GM23338 (cell line): ENCODE measurements around the gene GALNT16. TPM values are rescaled to one million over a fixed set of nuclear protein-coding genes. Genes with fewer than 3 reads are reported as not detected.
"Not testable (repeated sequence)": the region's sequence is repeated elsewhere in the genome, so short reads cannot be mapped to it uniquely, and the experiment has no call there.

Experiments
- ATAC-seq: fragments of 200-7000 bp; cut with Tn5 transposase; 3 replicates; pipeline ENCODE4 v1.9.1; 2020
- DNase-seq: peaks from one replicate; pipeline ENCODE4 v3.0.0-alpha.2; 2015; ENCODE audit warnings: low spot score
- H2AFZ ChIP-seq: fragments of 200-600 bp; sonication (generic); 2 replicates; pipeline ENCODE4 v1.8.0; 2016; ENCODE audit warnings: antibody characterized with exemption, mild to moderate bottlenecking, moderate library complexity
- H3F3A ChIP-seq: fragments of 200-600 bp; sonication (generic); replicated peaks from 2 replicates; pipeline ENCODE4 v1.8.0; 2017; ENCODE audit warnings: antibody characterized with exemption, mixed run types, low read depth
- H3K27ac ChIP-seq: fragments of 200-600 bp; sonication (generic); 2 replicates; pipeline ENCODE4 v1.6.1; 2016; ENCODE audit warnings: low read depth
- H3K27me3 ChIP-seq: fragments of 200-600 bp; sonication (generic); 2 replicates; pipeline ENCODE4 v1.8.0; 2016; ENCODE audit warnings: mild to moderate bottlenecking, mixed run types, moderate library complexity; ENCODE audit not compliant: insufficient read depth
- H3K36me3 ChIP-seq: fragments of 200-600 bp; sonication (generic); 2 replicates; pipeline ENCODE4 v1.8.0; 2016; ENCODE audit warnings: mild to moderate bottlenecking; ENCODE audit not compliant: insufficient read depth
- H3K4me1 ChIP-seq: fragments of 200-600 bp; sonication (generic); 2 replicates; pipeline ENCODE4 v1.8.0; 2016; ENCODE audit warnings: mild to moderate bottlenecking, moderate library complexity; ENCODE audit not compliant: insufficient read depth
- H3K4me2 ChIP-seq: fragments of 200-600 bp; sonication (generic); 2 replicates; pipeline ENCODE4 v1.7.1; 2017; ENCODE audit warnings: mixed run types
- H3K4me3 ChIP-seq: fragments of 200-600 bp; sonication (generic); 2 replicates; pipeline ENCODE4 v1.6.1; 2016; ENCODE audit warnings: mixed run types
- H3K79me2 ChIP-seq: fragments of 200-600 bp; sonication (generic); replicated peaks from 2 replicates; pipeline ENCODE4 v1.8.0; 2017; ENCODE audit warnings: mild to moderate bottlenecking; ENCODE audit not compliant: insufficient read depth
- H3K9me2 ChIP-seq: fragments of 200-600 bp; sonication (generic); 2 replicates; pipeline ENCODE4 v1.8.0; 2017; ENCODE audit not compliant: insufficient read depth
- H4K20me1 ChIP-seq: fragments of 200-600 bp; sonication (generic); replicated peaks from 2 replicates; pipeline ENCODE4 v1.8.0; 2017; ENCODE audit warnings: mild to moderate bottlenecking; ENCODE audit not compliant: insufficient read depth
- H3K27ac Mint-ChIP-seq: 2 replicates; pipeline ENCODE4 v1.8.0; 2020; ENCODE audit warnings: inconsistent platforms, mild to moderate bottlenecking, moderate library complexity, mixed read lengths
- H3K27me3 Mint-ChIP-seq: 3 replicates; pipeline ENCODE4 v1.8.0; 2022; ENCODE audit warnings: low read depth, mild to moderate bottlenecking, moderate library complexity, mixed read lengths, inconsistent platforms; ENCODE audit not compliant: insufficient read depth, poor library complexity
- H3K36me3 Mint-ChIP-seq: 3 replicates; pipeline ENCODE4 v1.8.0; 2021; ENCODE audit warnings: low read depth, mild to moderate bottlenecking, inconsistent platforms, moderate library complexity, mixed read lengths
- H3K4me1 Mint-ChIP-seq: 3 replicates; pipeline ENCODE4 v1.8.0; 2020; ENCODE audit warnings: mild to moderate bottlenecking, inconsistent platforms, mixed read lengths
- H3K4me3 Mint-ChIP-seq: 3 replicates; pipeline ENCODE4 v1.8.0; 2021; ENCODE audit warnings: moderate library complexity, mild to moderate bottlenecking, inconsistent platforms, mixed read lengths
- H3K9me3 Mint-ChIP-seq: 3 replicates; pipeline ENCODE4 v1.8.0; 2020; ENCODE audit warnings: moderate library complexity, mild to moderate bottlenecking, inconsistent platforms, mixed read lengths
- EZH2 ChIP-seq: fragments of 200-600 bp; sonication (generic); IDR thresholded peaks from one replicate; pipeline ENCODE4 v1.8.0; 2017; ENCODE audit warnings: antibody characterized with exemption, mild to moderate bottlenecking, low read depth; ENCODE audit not compliant: unreplicated experiment
- ZNF114 ChIP-seq: fragments of 250-450 bp; sonication (Bioruptor Pico); IDR thresholded peaks from 2 replicates; pipeline ENCODE4 v1.5.0; 2020; ENCODE audit warnings: mild to moderate bottlenecking, moderate library complexity
- ZNF331 ChIP-seq: fragments of 250-450 bp; sonication (Bioruptor Pico); IDR thresholded peaks from 2 replicates; pipeline ENCODE4 v1.5.0; 2020; ENCODE audit warnings: low read depth, mild to moderate bottlenecking, moderate library complexity
- ZNF462 ChIP-seq: fragments of 250-450 bp; sonication (Bioruptor Pico); IDR thresholded peaks from 2 replicates; pipeline ENCODE4 v1.5.0; 2020; ENCODE audit warnings: mild to moderate bottlenecking, moderate library complexity
- polyA plus RNA-seq: library from polyadenylated mRNA; unstranded; fragments of >200 nt; fragmentation: Nextera tagmentation; extraction: Ambion mirVana; gene quantifications from 2 replicates; pipeline ENCODE4 v1.2.1, GENCODE V29; 2016
- total RNA-seq: library from RNA; depleted of rRNA; stranded (reverse); fragments of >200 nt; shearing (Covaris generic); gene quantifications from 2 replicates; pipeline ENCODE4 v1.2.3, GENCODE V29; 2014
- TF ChIP-seq, protein P1 (sequence below): IDR thresholded peaks from one replicate; pipeline ENCODE4 v1.6.1; 2018; ENCODE audit warnings: antibody characterized with exemption; ENCODE audit not compliant: unreplicated experiment

The GALNT16 gene
- total and polyA plus RNA-seq, 2 experiments from 2014 or later: 1.5 to 2.9 TPM

- not testable (repeated sequence) for H3K27me3 Mint-ChIP-seq, ATAC-seq, H3K27me3 ChIP-seq, DNase-seq, H2AFZ ChIP-seq, H3K9me3 Mint-ChIP-seq, H3K27ac ChIP-seq, H3K4me3 ChIP-seq, H3K9me2 ChIP-seq, H3K4me1 ChIP-seq, H3F3A ChIP-seq
- Histone ChIP-seq H4K20me1 (peaks cover 82% of the 10 kb centered on the region), H3K79me2 (peaks cover 100% of the 10 kb centered on the region), H3K4me2 (0 out of 2 replicates have a peak overlapping the region, but pooled peaks have one; percentile 39), H3K36me3 (peaks cover 64% of the 10 kb centered on the region)
- H3K27ac Mint-ChIP-seq: 0 out of 2 replicates have a peak overlapping the region, but pooled peaks have one; percentile 53
- H3K4me1 Mint-ChIP-seq: peaks cover 16% of the 10 kb centered on the region
- peaks cover 94% of the 10 kb centered on the region for H3K36me3 Mint-ChIP-seq
- peak overlapping the region; percentile 7; the same call in 2 of the 3 replicates for H3K4me3 Mint-ChIP-seq
Measured at GRCh38 chr14:69391400-69391799, 131.4 kb downstream of the GALNT16 start.

DNA sequence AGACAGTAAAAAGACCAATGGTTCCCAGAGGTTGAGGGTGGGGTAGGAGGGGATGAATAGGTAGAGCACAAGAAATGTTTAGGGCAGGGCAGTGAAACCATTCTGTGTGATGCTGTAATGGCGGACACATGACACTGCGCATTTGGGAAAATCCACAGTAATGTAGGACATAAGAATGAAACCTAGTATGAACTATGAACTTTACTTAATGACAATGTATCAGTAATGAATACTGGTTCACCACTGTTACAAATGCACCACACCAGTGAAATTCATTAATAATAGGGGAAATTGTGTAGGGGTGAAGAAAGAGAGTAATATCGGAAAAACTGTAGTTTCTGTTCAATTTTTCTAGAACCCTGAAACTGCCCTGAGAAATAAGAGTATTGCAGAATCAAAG is 132.5 kb downstream of the GALNT16 start:
- H3K36me3 Mint-ChIP-seq: peaks cover 93% of the 10 kb centered on the region

More for the DNA sequence above, 132.5 kb downstream of the GALNT16 start:
- DNase-seq: no peak
- Histone ChIP-seq H3K4me1 (peaks cover 12% of the 10 kb centered on the region), H3K27ac (no peak overlapping the region), H3K79me2 (peaks cover 100% of the 10 kb centered on the region), H2AFZ (no peak overlapping the region), H3K27me3 (no peaks in the 10 kb centered on the region), H4K20me1 (peaks cover 80% of the 10 kb centered on the region), H3K4me2 (no peak overlapping the region), H3F3A (0 out of 2 replicates have a peak, but pooled peaks cover 4% of the 10 kb centered on the region), H3K36me3 (peaks cover 54% of the 10 kb centered on the region), H3K9me2 (no peaks in the 10 kb centered on the region), H3K4me3 (no peak overlapping the region)
- H3K4me3 Mint-ChIP-seq: no peak overlapping the region
- ATAC-seq: no peak
- TF ChIP-seq ZNF114: no peak
- TF ChIP-seq ZNF462 (CRISPR knock-in tag): no peak
- TF ChIP-seq, protein P1, sequence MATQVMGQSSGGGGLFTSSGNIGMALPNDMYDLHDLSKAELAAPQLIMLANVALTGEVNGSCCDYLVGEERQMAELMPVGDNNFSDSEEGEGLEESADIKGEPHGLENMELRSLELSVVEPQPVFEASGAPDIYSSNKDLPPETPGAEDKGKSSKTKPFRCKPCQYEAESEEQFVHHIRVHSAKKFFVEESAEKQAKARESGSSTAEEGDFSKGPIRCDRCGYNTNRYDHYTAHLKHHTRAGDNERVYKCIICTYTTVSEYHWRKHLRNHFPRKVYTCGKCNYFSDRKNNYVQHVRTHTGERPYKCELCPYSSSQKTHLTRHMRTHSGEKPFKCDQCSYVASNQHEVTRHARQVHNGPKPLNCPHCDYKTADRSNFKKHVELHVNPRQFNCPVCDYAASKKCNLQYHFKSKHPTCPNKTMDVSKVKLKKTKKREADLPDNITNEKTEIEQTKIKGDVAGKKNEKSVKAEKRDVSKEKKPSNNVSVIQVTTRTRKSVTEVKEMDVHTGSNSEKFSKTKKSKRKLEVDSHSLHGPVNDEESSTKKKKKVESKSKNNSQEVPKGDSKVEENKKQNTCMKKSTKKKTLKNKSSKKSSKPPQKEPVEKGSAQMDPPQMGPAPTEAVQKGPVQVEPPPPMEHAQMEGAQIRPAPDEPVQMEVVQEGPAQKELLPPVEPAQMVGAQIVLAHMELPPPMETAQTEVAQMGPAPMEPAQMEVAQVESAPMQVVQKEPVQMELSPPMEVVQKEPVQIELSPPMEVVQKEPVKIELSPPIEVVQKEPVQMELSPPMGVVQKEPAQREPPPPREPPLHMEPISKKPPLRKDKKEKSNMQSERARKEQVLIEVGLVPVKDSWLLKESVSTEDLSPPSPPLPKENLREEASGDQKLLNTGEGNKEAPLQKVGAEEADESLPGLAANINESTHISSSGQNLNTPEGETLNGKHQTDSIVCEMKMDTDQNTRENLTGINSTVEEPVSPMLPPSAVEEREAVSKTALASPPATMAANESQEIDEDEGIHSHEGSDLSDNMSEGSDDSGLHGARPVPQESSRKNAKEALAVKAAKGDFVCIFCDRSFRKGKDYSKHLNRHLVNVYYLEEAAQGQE: no peak
- no peak for TF ChIP-seq ZNF331
- TF ChIP-seq EZH2: no peak
- H3K9me3 Mint-ChIP-seq: no peaks in the 10 kb centered on the region
- H3K27me3 Mint-ChIP-seq: no peaks in the 10 kb centered on the region
- H3K27ac Mint-ChIP-seq: peak overlapping the region; percentile 66; the same call in 1 of the 2 replicates
- H3K4me1 Mint-ChIP-seq: peaks cover 20% of the 10 kb centered on the region
